GM19372 (cell line): Measurements from ENCODE around the gene OTC.

ENCODE experiments used
- ATAC-seq: cut with Tn5 transposase; IDR thresholded peaks from one replicate; pipeline ENCODE4 v1.9.1; 2021; ENCODE audit warnings: mild to moderate bottlenecking, low read depth, moderate library complexity; ENCODE audit not compliant: unreplicated experiment

Gene OTC

DNA sequence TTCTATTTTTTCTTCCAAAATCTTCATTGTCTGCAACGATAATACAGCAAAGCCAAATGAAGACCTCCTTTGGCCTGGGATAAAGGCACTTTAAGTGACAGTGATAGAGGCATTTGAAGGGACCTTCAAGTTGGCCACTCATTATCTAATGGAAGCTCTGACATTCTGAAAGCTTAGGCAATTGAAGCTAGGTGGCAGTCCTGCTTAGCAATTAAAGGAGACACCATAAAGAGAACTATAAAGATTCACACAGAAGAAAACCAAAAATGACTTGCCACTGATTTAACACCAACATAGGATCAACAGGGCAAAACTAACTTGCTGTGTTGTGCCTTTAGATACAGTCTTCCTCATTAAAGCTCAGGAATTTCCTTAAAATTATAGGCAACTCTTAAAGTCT is 105.7 kb downstream of the OTC start:
- no peak for ATAC-seq

GRCh38 chrX:38462257-38462656 is 109.9 kb downstream of the OTC start:
- no peak for ATAC-seq

GRCh38 chrX:38465686-38466085 is 113.3 kb downstream of the OTC start:
- ATAC-seq = no peak

- ATAC-seq = no peak
Observed at GRCh38 chrX:38468563-38469157, 116.3 kb downstream of the OTC start.
